ENCODE measurements around the gene IP6K2. TPM values are rescaled to one million over a fixed set of nuclear protein-coding genes. Genes with fewer than 3 reads are reported as not detected.

The IP6K2 gene
- total and polyA plus RNA-seq, 2 of the 8 experiments (the other 6 are each of a cell fraction or from before 2014, with no cell fraction given): 95.8 to 144 TPM

- no peaks in the 10 kb centered on the region for H3K23me2 ChIP-seq (ENCODE audit: low read depth, low read length)
- DNase-seq (ENCODE audit: low read depth in 1 of 2, low spot score in 2 of 2): no peak
- no peak overlapping the region for H3K56ac ChIP-seq (replicated peaks; ENCODE audit: insufficient read length, low read depth, low read length)
- no peak overlapping the region for H4K8ac ChIP-seq (ENCODE audit: extremely low read depth, insufficient read depth, low read length)
- no peak overlapping the region for H2AFZ ChIP-seq (ENCODE audit: low read length)
- H2BK12ac ChIP-seq (ENCODE audit: low read depth, low read length): no peak overlapping the region
- no peak overlapping the region for H3K4me3 ChIP-seq (ENCODE audit: extremely low read depth in 1 of 4, insufficient read depth in 2 of 4, low read depth in 3 of 4, low read length in 4 of 4)
- TF ChIP-seq CHD1 (IDR thresholded peaks at IDR 0.05; ENCODE audit: low read depth, low read length) (no peak), E2F6 (IDR thresholded peaks at IDR 0.05) (no peak), RAD21 (IDR thresholded peaks at IDR 0.05 in 1 of 2, conservative IDR thresholded peaks at IDR 0.05 in 1 of 2; ENCODE audit: low read depth in 2 of 2, low read length in 2 of 2) (no peak), CTBP2 (IDR thresholded peaks at IDR 0.05; ENCODE audit: borderline replicate concordance, insufficient read depth, insufficient read length, low read length) (no peak), BACH1 (IDR thresholded peaks at IDR 0.05; ENCODE audit: low read length) (no peak), SP4 (IDR thresholded peaks at IDR 0.05; ENCODE audit: low read length) (no peak), YY1 (IDR thresholded peaks at IDR 0.05; ENCODE audit: low read depth, low read length) (no peak), JUN (IDR thresholded peaks at IDR 0.05; ENCODE audit: low read depth, low read length) (no peak), SP2 (IDR thresholded peaks at IDR 0.05; ENCODE audit: low read length) (no peak), ZNF274 (IDR thresholded peaks at IDR 0.05; ENCODE audit: borderline replicate concordance, extremely low read depth, low read length) (no peak)
- H2BK15ac ChIP-seq (ENCODE audit: low read length): no peak overlapping the region
- no peak overlapping the region for H2BK120ac ChIP-seq (replicated peaks; ENCODE audit: low read depth, low read length)
- no peaks in the 10 kb centered on the region for H3K4me1 ChIP-seq (replicated peaks in 1 of 4; ENCODE audit: control insufficient read depth in 3 of 4, insufficient read depth in 4 of 4, low read length in 3 of 4)
- no peak for FAIRE-seq
- H3K36me3 ChIP-seq (ENCODE audit: control insufficient read depth in 2 of 4, insufficient read depth in 4 of 4, low read length in 3 of 4): peaks cover 0 to 6% (median 0%) of the 10 kb centered on the region in 4 experiments; a peak in 2 of 8 replicates
- H2BK5ac ChIP-seq (ENCODE audit: low read depth, low read length): no peak overlapping the region; the same call in 1 of the 2 replicates
- H3K14ac ChIP-seq (ENCODE audit: insufficient read length): no peak overlapping the region
- no peak overlapping the region for H4K91ac ChIP-seq (replicated peaks; ENCODE audit: insufficient read length, low read length)
- 84% methylated on average over 4 of the region's 4 CpGs; no CpG with 5 or more reads in 1 of the 2 experiments for WGBS, 2 experiments (ENCODE audit: extremely low coverage in 1 of 2, insufficient coverage in 1 of 2, insufficient read length in 1 of 2, insufficient replicate concordance in 2 of 2, low coverage in 1 of 2, low lambda C conversion rate in 2 of 2, missing lambda C conversion rate in 1 of 2)
- H2BK20ac ChIP-seq (ENCODE audit: low read length): no peak overlapping the region
- no peak overlapping the region for H3K4ac ChIP-seq (replicated peaks; ENCODE audit: insufficient read length, low read depth, low read length)
- no peaks in the 10 kb centered on the region for H3K79me2 ChIP-seq (ENCODE audit: control insufficient read depth in 1 of 2, insufficient read depth in 2 of 2, low read length in 2 of 2)
- CTCF ChIA-PET (ENCODE audit: partially characterized antibody): interaction anchor here (0.6 to 1.4 kb wide), 4 partner anchors 8 to 194 kb away, joined by 3 to 4 read pairs (median 4); no protein-coding TSS in a partner anchor
- H3K9ac ChIP-seq (replicated peaks in 1 of 4; ENCODE audit: extremely low read depth in 1 of 4, low read depth in 3 of 4, low read length in 3 of 4): no peak overlapping the region
- H3K4me2 ChIP-seq (ENCODE audit: insufficient read depth in 1 of 2, low read depth in 2 of 2, low read length in 2 of 2): no peak overlapping the region
- POLR2A ChIA-PET (ENCODE audit: partially characterized antibody): interaction anchor here (0.5 kb wide), 1 partner anchor 11 kb away, joined by 5 read pairs; no protein-coding TSS in a partner anchor
- no peaks in the 10 kb centered on the region for H3K27me3 ChIP-seq (replicated peaks in 1 of 4; ENCODE audit: control insufficient read depth in 3 of 4, extremely low read depth in 1 of 4, insufficient read depth in 3 of 4, low read length in 3 of 4)
- no peaks in the 10 kb centered on the region for H3K79me1 ChIP-seq (ENCODE audit: low read depth, low read length)
- H4K5ac ChIP-seq (ENCODE audit: insufficient read length, low read depth, low read length): no peak overlapping the region
- H2AK5ac ChIP-seq (ENCODE audit: low read depth, low read length): no peak overlapping the region
- no peak overlapping the region for H3K23ac ChIP-seq (ENCODE audit: insufficient read length)
- H3K27ac ChIP-seq (ENCODE audit: low read depth, low read length): no peak overlapping the region
- no peak overlapping the region for H3K18ac ChIP-seq (ENCODE audit: extremely low read depth, low read length)
- H4K20me1 ChIP-seq (replicated peaks in 1 of 2; ENCODE audit: control insufficient read depth in 1 of 2, insufficient read depth in 2 of 2, low read length in 2 of 2): no peaks in the 10 kb centered on the region
- no peaks in the 10 kb centered on the region for H3K9me3 ChIP-seq (ENCODE audit: insufficient read depth in 2 of 2, low read depth in 1 of 2, low read length in 1 of 2)
These were observed 30.1 kb upstream of the IP6K2 start for GRCh38 chr3:48747015-48747615.
